Measurements from ENCODE around the gene OR9Q1. TPM values are rescaled to one million over a fixed set of nuclear protein-coding genes. Genes with fewer than 3 reads are reported as not detected.

Gene OR9Q1
- total RNA-seq, 4 donors from 2014 or later = not detected

DNA sequence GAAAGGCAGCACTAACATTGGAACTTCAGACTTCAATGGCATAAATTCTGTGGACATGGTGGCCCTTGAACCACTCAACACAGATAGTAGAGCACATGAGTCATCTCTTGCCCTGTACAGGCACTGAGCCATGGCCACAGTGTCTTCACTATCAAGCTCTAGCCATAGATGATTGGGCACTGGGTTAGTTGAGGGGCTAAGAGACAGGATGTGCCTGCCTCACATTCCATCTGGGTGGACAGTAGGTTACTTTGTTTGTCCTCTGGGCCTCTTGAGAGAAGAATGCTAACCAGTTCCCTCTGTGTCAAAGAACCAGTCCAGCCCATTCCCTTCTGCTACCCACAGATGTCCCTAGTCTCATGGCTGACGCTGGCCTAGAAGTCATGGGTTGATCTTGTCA, 46.9 kb downstream of the OR9Q1 start:
- TF ChIP-seq POLR2A (IDR thresholded peaks at IDR 0.05) = no peak
- no peak for TF ChIP-seq CTCF (IDR thresholded peaks at IDR 0.05)
- H3K4me1 ChIP-seq = peaks cover 0 to 7% (median 0%) of the 10 kb centered on the region in 3 donors
- 80 to 92% methylated on average over 1 of the region's 1 CpG for WGBS, 2 donors
- no peak overlapping the region for H3K27ac ChIP-seq
- no peaks in the 10 kb centered on the region for H3K9me3 ChIP-seq
- no peaks in the 10 kb centered on the region for H3K27me3 ChIP-seq
- H3K4me3 ChIP-seq = no peak overlapping the region
- intact Hi-C loops (cut with DNase I) = no loop called here
- DNase-seq = no peak
- H3K36me3 ChIP-seq = no peaks in the 10 kb centered on the region

DNA sequence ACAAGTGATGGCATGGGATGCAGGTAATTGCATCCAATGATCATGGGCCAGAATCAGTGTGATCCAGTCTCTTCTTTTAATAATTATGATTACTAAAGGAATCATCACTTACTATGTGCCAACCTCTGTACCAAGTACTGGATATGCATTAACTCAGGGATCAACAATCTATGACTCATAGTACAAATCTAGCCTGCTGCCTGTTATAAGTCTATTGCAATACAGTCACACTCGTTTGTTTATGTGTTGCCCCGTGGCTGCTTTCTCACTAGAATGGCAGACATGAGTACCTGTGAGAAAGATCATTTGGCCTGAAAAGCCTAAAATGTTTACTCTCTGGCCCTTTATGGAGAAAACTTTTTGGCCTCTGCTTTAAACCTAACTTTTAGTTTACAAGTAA, 52.1 kb downstream of the OR9Q1 start:
- no peaks in the 10 kb centered on the region for H3K36me3 ChIP-seq
- intact Hi-C loops (cut with DNase I) = no loop called here
- peaks cover 0 to 6% (median 0%) of the 10 kb centered on the region in 3 donors for H3K4me1 ChIP-seq
- no peak overlapping the region for H3K27ac ChIP-seq
- H3K4me3 ChIP-seq = no peak overlapping the region
- TF ChIP-seq POLR2A (IDR thresholded peaks at IDR 0.05) (no peak), CTCF (IDR thresholded peaks at IDR 0.05) (no peak)
- no peaks in the 10 kb centered on the region for H3K27me3 ChIP-seq
- no peaks in the 10 kb centered on the region for H3K9me3 ChIP-seq
- 13 to 30% methylated on average over 2 of the region's 2 CpGs for WGBS, 2 donors
- no peak for DNase-seq

DNA sequence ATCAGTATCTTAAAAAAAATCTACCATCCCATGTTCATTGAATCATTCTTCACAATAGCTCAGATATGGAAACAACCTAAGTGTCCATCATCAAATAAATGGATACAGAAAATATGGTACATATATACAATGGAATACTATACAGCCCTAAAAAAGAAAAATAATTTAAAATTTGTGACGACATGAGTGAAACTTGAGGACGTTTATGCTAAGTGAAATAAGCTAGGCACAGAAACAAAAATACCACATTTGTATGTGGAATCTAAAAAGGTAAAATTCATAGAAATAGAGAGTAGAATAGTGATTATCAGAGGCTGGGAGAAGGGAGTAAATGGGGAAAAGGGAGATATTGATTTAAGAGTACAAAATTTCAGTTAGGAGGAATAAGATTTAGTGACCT, 62.8 kb downstream of the OR9Q1 start:
- Histone ChIP-seq H3K4me1 (no peaks in the 10 kb centered on the region), H3K36me3 (no peaks in the 10 kb centered on the region), H3K9me3 (no peaks in the 10 kb centered on the region), H3K27me3 (no peaks in the 10 kb centered on the region), H3K4me3 (no peak overlapping the region), H3K27ac (no peak overlapping the region)
- intact Hi-C loops (cut with DNase I) = no loop called here
- no peak for DNase-seq
- no peak for TF ChIP-seq CTCF (IDR thresholded peaks at IDR 0.05)
- TF ChIP-seq POLR2A (IDR thresholded peaks at IDR 0.05) = no peak
- 44 to 52% methylated on average over 2 of the region's 2 CpGs for WGBS, 2 donors

GRCh38 chr11:58097437-58097836, 73.8 kb downstream of the OR9Q1 start:
- TF ChIP-seq CTCF (IDR thresholded peaks at IDR 0.05) = no peak
- no peak for TF ChIP-seq POLR2A (IDR thresholded peaks at IDR 0.05)
- no peaks in the 10 kb centered on the region for H3K4me1 ChIP-seq
- no peak overlapping the region for H3K4me3 ChIP-seq
- WGBS, 2 donors = 68% methylated on average over 2 of the region's 2 CpGs
- DNase-seq = no peak
- H3K27ac ChIP-seq = no peak overlapping the region
- no peaks in the 10 kb centered on the region for H3K27me3 ChIP-seq
- no peaks in the 10 kb centered on the region for H3K9me3 ChIP-seq
- intact Hi-C loops (cut with DNase I) = no loop called here
- H3K36me3 ChIP-seq = no peaks in the 10 kb centered on the region

DNA sequence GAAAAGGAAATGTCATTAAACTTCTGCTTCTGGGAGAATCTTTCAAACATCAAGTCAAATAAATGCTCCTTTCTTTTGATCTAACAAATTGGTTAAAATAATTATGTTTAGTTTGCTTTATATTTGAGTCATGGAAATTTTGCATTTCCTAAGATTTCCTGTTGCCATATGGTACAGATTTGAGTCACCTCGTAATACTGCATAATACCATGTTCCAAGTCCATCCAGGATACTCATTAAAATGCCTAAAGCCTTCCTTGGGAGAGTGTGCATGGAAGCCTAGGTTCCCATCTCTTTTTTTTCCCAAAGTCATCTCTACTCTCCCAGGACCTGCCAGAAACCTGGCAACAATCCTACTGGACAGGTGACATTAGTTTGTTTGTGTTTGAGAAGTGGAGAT, 97.4 kb downstream of the OR9Q1 start:
- 77 to 81% methylated on average over 1 of the region's 1 CpG for WGBS, 2 donors
- no peak for TF ChIP-seq POLR2A (IDR thresholded peaks at IDR 0.05)
- TF ChIP-seq CTCF (IDR thresholded peaks at IDR 0.05) = no peak
- no peaks in the 10 kb centered on the region for H3K27me3 ChIP-seq

More for the DNA sequence above, 97.4 kb downstream of the OR9Q1 start:
- Histone ChIP-seq H3K36me3 (no peaks in the 10 kb centered on the region), H3K4me1 (no peaks in the 10 kb centered on the region), H3K27ac (no peak overlapping the region), H3K9me3 (no peaks in the 10 kb centered on the region), H3K4me3 (no peak overlapping the region)
- intact Hi-C loops (cut with DNase I) = no loop called here
- DNase-seq = no peak

Measured in esophagus squamous epithelium (tissue), 5 donors.